HG02759 (cell line): ENCODE measurements around the gene PHKG2.

Source experiments
- ATAC-seq: cut with Tn5 transposase; IDR thresholded peaks from one replicate; pipeline ENCODE4 v1.9.1; 2021; ENCODE audit warnings: mild to moderate bottlenecking, moderate library complexity; ENCODE audit not compliant: unreplicated experiment

Gene PHKG2

GRCh38 chr16:30793508-30794069 is 45.4 kb downstream of the PHKG2 start:
- no peak for ATAC-seq

GRCh38 chr16:30794634-30795033 is 46.4 kb downstream of the PHKG2 start:
- no peak for ATAC-seq

- ATAC-seq, result no peak
Observed at GRCh38 chr16:30797670-30798309, 49.6 kb downstream of the PHKG2 start.
